GM19438 (cell line): Measurements from ENCODE around the gene ARSD.

Source experiments
- ATAC-seq: cut with Tn5 transposase; IDR thresholded peaks from one replicate; pipeline ENCODE4 v1.9.1; 2021; ENCODE audit warnings: low read depth; ENCODE audit not compliant: unreplicated experiment

ARSD gene

GRCh38 chrX:2857566-2857965, 71.6 kb downstream of the ARSD start:
- no peak for ATAC-seq

GRCh38 chrX:2855761-2856160, 73.4 kb downstream of the ARSD start:
- ATAC-seq, result no peak

- no peak for ATAC-seq
Measured at GRCh38 chrX:2854918-2855317, 74.2 kb downstream of the ARSD start.
